Neuronal stem cell (in vitro differentiated cells): ENCODE data around the gene UTS2B.
"Not testable (repeated sequence)": the region's sequence is repeated elsewhere in the genome, so short reads cannot be mapped to it uniquely, and the experiment has no call there.

Experiments
- DNase-seq: peaks from one replicate; pipeline ENCODE4 v3.0.0-alpha.2; 2013; ENCODE audit warnings: low spot score
- H2AFZ ChIP-seq: one replicate; pipeline ENCODE4 v1.6.1; 2013; ENCODE audit warnings: mild to moderate bottlenecking, low read length, inconsistent platforms
- H2AK5ac ChIP-seq: 2 replicates; pipeline ENCODE4 v1.6.1; 2013; ENCODE audit warnings: low read depth, mild to moderate bottlenecking, inconsistent platforms, low read length, moderate library complexity, mixed read lengths
- H2BK120ac ChIP-seq: 2 replicates; pipeline ENCODE4 v1.6.1; 2013; ENCODE audit warnings: low read depth, mild to moderate bottlenecking, inconsistent platforms, low read length, moderate library complexity, mixed read lengths
- H2BK12ac ChIP-seq: one replicate; pipeline ENCODE4 v1.6.1; 2013; ENCODE audit warnings: low read length, inconsistent platforms
- H2BK15ac ChIP-seq: 2 replicates; pipeline ENCODE4 v1.6.1; 2013; ENCODE audit warnings: mild to moderate bottlenecking, low read length, inconsistent platforms, mixed read lengths
- H2BK5ac ChIP-seq: one replicate; pipeline ENCODE4 v1.6.1; 2013; ENCODE audit warnings: inconsistent platforms, mild to moderate bottlenecking, low read length, moderate library complexity
- H3K14ac ChIP-seq: one replicate; pipeline ENCODE4 v1.6.1; 2013; ENCODE audit warnings: low read length, inconsistent platforms
- H3K18ac ChIP-seq: 2 replicates; pipeline ENCODE4 v1.6.1; 2013; ENCODE audit warnings: low read length, inconsistent platforms
- H3K23ac ChIP-seq: 2 replicates; pipeline ENCODE4 v1.6.1; 2013; ENCODE audit warnings: low read depth, mild to moderate bottlenecking, mixed read lengths, low read length, inconsistent platforms; ENCODE audit not compliant: poor library complexity
- H3K27ac ChIP-seq: replicated peaks from 3 replicates; pipeline ENCODE4 v1.5.1; 2013; ENCODE audit warnings: low read length, inconsistent platforms
- H3K27me3 ChIP-seq, 3 experiments: 2 replicates each; pipeline ENCODE4 v1.6.1; 2013; ENCODE audit warnings: low read length in 3 of 3, mild to moderate bottlenecking in 2 of 3, inconsistent platforms in 1 of 3, low read depth in 1 of 3, mixed read lengths in 1 of 3, moderate library complexity in 1 of 3; ENCODE audit not compliant: control insufficient read depth in 3 of 3, insufficient read depth in 3 of 3
- H3K36me3 ChIP-seq, 2 donors: replicated peaks in 1 of 2; 2 replicates each; pipeline ENCODE4 v1.6.1; 2013; ENCODE audit warnings: low read length in 2 of 2; ENCODE audit not compliant: control insufficient read depth in 2 of 2, insufficient read depth in 2 of 2
- H3K4ac ChIP-seq: 2 replicates; pipeline ENCODE4 v1.6.1; 2013; ENCODE audit warnings: inconsistent platforms, mild to moderate bottlenecking, low read length, moderate library complexity
- H3K4me1 ChIP-seq, 2 donors: 1 replicate in 1 of 2; 2 replicates in 1 of 2; pipeline ENCODE4 v1.6.1; 2013; ENCODE audit warnings: low read length in 2 of 2, low read depth in 1 of 2; ENCODE audit not compliant: control insufficient read depth in 2 of 2, insufficient read depth in 1 of 2
- H3K4me2 ChIP-seq: one replicate; pipeline ENCODE4 v1.6.1; 2013; ENCODE audit warnings: mild to moderate bottlenecking, low read length, inconsistent platforms; ENCODE audit not compliant: insufficient read depth, poor library complexity, severe bottlenecking
- H3K4me3 ChIP-seq, 2 donors: 2 replicates each; pipeline ENCODE4 v1.5.1; 2013; ENCODE audit warnings: low read length in 2 of 2, mild to moderate bottlenecking in 2 of 2, inconsistent platforms in 1 of 2, moderate library complexity in 1 of 2
- H3K79me1 ChIP-seq: one replicate; pipeline ENCODE4 v1.6.1; 2013; ENCODE audit warnings: low read depth, mild to moderate bottlenecking, inconsistent platforms, low read length, moderate library complexity
- H3K9ac ChIP-seq: one replicate; pipeline ENCODE4 v1.6.1; 2013; ENCODE audit warnings: mild to moderate bottlenecking, low read depth, low read length, inconsistent platforms; ENCODE audit not compliant: poor library complexity
- H3K9me3 ChIP-seq, 2 donors: replicated peaks in 1 of 2; 2 replicates each; pipeline versions ENCODE3 to v1.6.1; 2013; ENCODE audit warnings: low read length in 2 of 2, mild to moderate bottlenecking in 2 of 2, inconsistent platforms in 1 of 2, low read depth in 1 of 2, mixed read lengths in 1 of 2, moderate library complexity in 1 of 2; ENCODE audit not compliant: control insufficient read depth in 2 of 2, insufficient read depth in 1 of 2
- H4K8ac ChIP-seq: one replicate; pipeline ENCODE4 v1.6.1; 2013; ENCODE audit warnings: low read depth, mild to moderate bottlenecking, inconsistent platforms, low read length, moderate library complexity
- H4K91ac ChIP-seq: one replicate; pipeline ENCODE4 v1.6.1; 2013; ENCODE audit warnings: low read length, low read depth, mild to moderate bottlenecking, inconsistent platforms; ENCODE audit not compliant: poor library complexity
- WGBS, 2 donors: extraction: QIAGEN DNeasy Blood & Tissue Kit; methylation state at CpG; one replicate each; pipeline ENCODE4 v1.1.7; 2013; ENCODE audit warnings: missing lambda C conversion rate in 2 of 2, mixed read lengths in 1 of 2; ENCODE audit not compliant: insufficient read length in 2 of 2, insufficient replicate concordance in 1 of 2; ENCODE audit errors: extremely low coverage in 2 of 2; 5-methylcytosine and 5-hydroxymethylcytosine counted together

UTS2B gene

DNA sequence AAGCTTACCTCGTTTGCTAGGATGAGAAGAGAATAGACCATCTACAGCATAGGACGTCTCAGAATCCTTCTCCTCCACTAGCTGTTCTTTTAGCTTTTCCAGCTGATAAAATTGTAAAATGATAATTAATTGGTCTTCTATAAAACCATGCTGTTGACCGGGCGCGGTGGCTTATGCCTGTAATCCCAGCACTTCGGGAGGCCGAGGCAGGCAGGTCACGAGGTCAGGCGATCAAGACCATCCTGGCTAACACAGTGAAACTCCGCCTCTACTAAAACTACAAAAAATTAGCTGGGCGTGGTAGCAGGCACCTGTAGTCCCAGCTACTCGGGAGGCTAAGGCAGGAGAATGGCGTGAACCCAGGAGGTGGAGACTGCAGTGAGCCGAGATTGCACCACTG is 55.1 kb downstream of the UTS2B start:
- not testable (repeated sequence) for H4K91ac ChIP-seq, H3K36me3 ChIP-seq, H3K23ac ChIP-seq, H3K4me3 ChIP-seq, H2AK5ac ChIP-seq, H3K27ac ChIP-seq, H2BK12ac ChIP-seq, H3K9me3 ChIP-seq, H2BK120ac ChIP-seq, H3K4me1 ChIP-seq, DNase-seq, H2BK5ac ChIP-seq, H3K79me1 ChIP-seq, H3K27me3 ChIP-seq, H3K14ac ChIP-seq, H3K4ac ChIP-seq, H2AFZ ChIP-seq, H3K9ac ChIP-seq, H2BK15ac ChIP-seq, H3K4me2 ChIP-seq, H4K8ac ChIP-seq, H3K18ac ChIP-seq
- no CpG with 5 or more reads among the region's 14 CpGs for WGBS, 2 donors

DNA sequence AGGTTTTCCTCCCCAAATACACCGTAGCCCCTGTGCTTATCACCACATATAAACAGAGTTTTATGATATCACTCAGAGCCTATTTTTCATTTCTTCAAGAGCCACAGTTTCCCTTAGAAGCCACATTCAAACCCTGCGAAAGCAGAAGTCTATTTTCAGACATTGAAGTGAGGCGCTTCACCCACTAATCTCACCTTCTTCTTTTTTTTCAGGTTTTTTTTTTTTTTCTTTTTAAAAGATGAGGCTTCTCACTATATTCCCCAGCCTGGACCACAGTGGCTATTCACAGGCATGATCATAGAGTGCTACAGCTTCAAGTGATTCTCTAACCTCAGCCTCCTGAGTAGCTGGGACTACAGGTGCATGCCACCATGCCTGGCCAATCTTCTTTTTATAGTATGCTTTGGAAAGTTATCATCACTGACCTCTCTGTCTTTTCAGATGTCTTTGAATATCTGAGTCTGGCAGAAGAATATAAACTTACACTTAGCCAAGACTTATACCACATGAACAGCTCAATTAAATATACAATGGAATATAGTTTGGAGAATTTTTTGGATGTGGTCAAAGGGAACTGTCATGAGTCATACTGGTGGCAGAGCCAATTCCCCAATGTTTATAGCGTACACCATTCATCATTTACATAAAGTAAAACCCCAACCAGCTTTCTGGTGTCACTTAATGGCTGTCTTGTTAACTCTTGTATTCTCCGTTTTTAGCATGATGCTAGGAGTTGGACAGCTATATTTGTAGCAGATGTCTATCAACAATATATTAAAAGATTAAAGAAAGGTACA is 60.8 kb downstream of the UTS2B start:
- Histone ChIP-seq H3K27me3 (no peaks in the 10 kb centered on the region), H2BK12ac (no peak overlapping the region), H3K27ac (no peak overlapping the region), H3K4me2 (no peak overlapping the region), H2AK5ac (no peak overlapping the region), H2BK120ac (no peak overlapping the region), H2BK5ac (no peak overlapping the region), H3K4me3 (no peak overlapping the region), H3K9me3 (no peaks in the 10 kb centered on the region), H3K14ac (no peak overlapping the region), H2AFZ (no peak overlapping the region), H4K91ac (no peak overlapping the region), H3K18ac (no peak overlapping the region), H3K23ac (no peak overlapping the region), H3K4me1 (no peaks in the 10 kb centered on the region), H3K79me1 (no peaks in the 10 kb centered on the region), H2BK15ac (no peak overlapping the region), H4K8ac (no peak overlapping the region), H3K9ac (no peak overlapping the region), H3K4ac (no peak overlapping the region), H3K36me3 (no peaks in the 10 kb centered on the region)
- WGBS, 2 donors, result no CpG with 5 or more reads among the region's 5 CpGs
- no peak for DNase-seq

DNA sequence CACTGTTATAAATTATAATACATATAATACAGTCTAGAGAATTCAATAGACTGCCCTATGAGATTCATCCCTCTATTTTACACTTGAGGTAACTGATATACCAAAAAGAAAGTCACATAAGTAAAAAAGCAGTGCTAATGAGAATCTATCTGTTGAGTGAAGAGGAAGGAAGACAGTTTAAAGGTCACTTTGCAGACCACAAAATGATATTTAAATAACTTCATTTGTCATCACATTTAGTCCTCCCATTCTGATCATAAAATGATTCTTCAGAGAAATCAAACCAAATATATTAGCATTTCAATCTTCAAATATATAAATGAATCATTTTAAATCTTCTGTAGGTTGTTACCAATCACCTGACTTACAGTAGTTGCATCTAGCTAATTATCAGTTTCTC is 61.6 kb downstream of the UTS2B start:
- H3K27ac ChIP-seq, result no peak overlapping the region
- no peaks in the 10 kb centered on the region for H3K27me3 ChIP-seq
- no peak overlapping the region for H2BK12ac ChIP-seq
- no peaks in the 10 kb centered on the region for H3K4me1 ChIP-seq
- H4K91ac ChIP-seq, result no peak overlapping the region
- H3K36me3 ChIP-seq, result no peaks in the 10 kb centered on the region
- no peak for DNase-seq
- no peak overlapping the region for H3K18ac ChIP-seq
- H2BK120ac ChIP-seq, result no peak overlapping the region
- H2BK5ac ChIP-seq, result no peak overlapping the region
- H2AK5ac ChIP-seq, result no peak overlapping the region
- no peak overlapping the region for H3K14ac ChIP-seq
- no peak overlapping the region for H2BK15ac ChIP-seq
- H3K9ac ChIP-seq, result no peak overlapping the region
- H3K23ac ChIP-seq, result no peak overlapping the region
- H3K4me2 ChIP-seq, result no peak overlapping the region
- H2AFZ ChIP-seq, result no peak overlapping the region
- no peak overlapping the region for H4K8ac ChIP-seq
- no peak overlapping the region for H3K4ac ChIP-seq
- no peaks in the 10 kb centered on the region for H3K9me3 ChIP-seq
- no peaks in the 10 kb centered on the region for H3K79me1 ChIP-seq
- H3K4me3 ChIP-seq, result no peak overlapping the region

DNA sequence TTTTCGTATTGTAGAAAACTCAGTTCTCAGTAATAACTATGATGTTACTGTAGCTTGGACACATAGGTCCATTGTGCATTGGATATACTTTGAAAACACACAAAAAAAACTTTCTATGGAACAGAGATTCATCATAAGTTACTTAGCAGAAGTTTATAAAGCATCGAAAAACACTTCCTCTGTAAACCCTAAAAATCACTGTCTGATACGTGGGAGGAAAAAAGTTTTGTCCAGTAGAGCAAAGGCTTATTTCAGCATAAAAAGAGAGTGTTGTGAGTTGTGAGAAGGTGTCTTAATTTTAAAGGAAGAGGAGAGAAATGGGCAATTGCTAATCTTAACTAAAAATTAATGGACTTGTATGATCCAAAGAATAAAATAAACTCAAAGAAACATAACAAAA is 66.5 kb downstream of the UTS2B start:
- no CpG with 5 or more reads among the region's 3 CpGs for WGBS, 2 donors
- Histone ChIP-seq H2BK120ac (no peak overlapping the region), H3K9ac (no peak overlapping the region), H3K14ac (no peak overlapping the region), H3K36me3 (no peaks in the 10 kb centered on the region), H4K91ac (no peak overlapping the region), H2BK15ac (no peak overlapping the region), H4K8ac (no peak overlapping the region), H3K18ac (no peak overlapping the region), H3K27ac (no peak overlapping the region), H3K4me2 (no peak overlapping the region), H2AK5ac (no peak overlapping the region), H2BK12ac (no peak overlapping the region), H2BK5ac (no peak overlapping the region), H3K4me3 (no peak overlapping the region), H2AFZ (no peak overlapping the region), H3K79me1 (no peaks in the 10 kb centered on the region), H3K4me1 (peaks cover 0 to 3% of the 10 kb centered on the region in 2 donors), H3K27me3 (no peaks in the 10 kb centered on the region), H3K9me3 (no peaks in the 10 kb centered on the region), H3K23ac (no peak overlapping the region), H3K4ac (no peak overlapping the region)
- DNase-seq, result no peak
